SK-N-SH (cell line): ENCODE results near the gene EFCAB14. TPM values are rescaled to one million over a fixed set of nuclear protein-coding genes. Genes with fewer than 3 reads are reported as not detected.

Experiments used
- CTCF ChIA-PET: fragments of 300-600, 350-600 bp; formaldehyde crosslinking; extraction: SDS; loops from one replicate; lab custom pipeline; 2021; lab: Yijun Ruan, JAX
- POLR2A ChIA-PET: fragments of 350-600 bp; sonication (Branson Sonifier 250); formaldehyde crosslinking; extraction: SDS; loops from one replicate; lab custom pipeline; 2020; ENCODE audit warnings: antibody characterized with exemption, inconsistent platforms; lab: Yijun Ruan, JAX
- DNase-seq: peaks from one replicate; pipeline ENCODE4 v3.0.0; 2012
- H2AFZ ChIP-seq: fragments of 200-600 bp; sonication (generic); 2 replicates; pipeline ENCODE4 v1.8.1; 2016; ENCODE audit warnings: antibody characterized with exemption, mild to moderate bottlenecking, low read depth
- H3F3A ChIP-seq: fragments of 200-600 bp; sonication (generic); replicated peaks from 2 replicates; pipeline ENCODE3; 2016; ENCODE audit warnings: antibody characterized with exemption, mild to moderate bottlenecking; ENCODE audit not compliant: insufficient read depth
- H3K27ac ChIP-seq, 2 experiments: fragments of 200-500 bp in 1 of 2; fragments of 200-600 bp in 1 of 2; sonication (Bioruptor generic) in 1 of 2; sonication (generic), shearing (Covaris generic) in 1 of 2; 2 replicates each; pipeline versions ENCODE4 v1.5.1 to v1.6.1; 2014 to 2016; ENCODE audit warnings: low read depth in 2 of 2, inconsistent platforms in 1 of 2, low read length in 1 of 2, mild to moderate bottlenecking in 1 of 2, mixed read lengths in 1 of 2
- H3K27me3 ChIP-seq: fragments of 200-600 bp; sonication (generic), shearing (Covaris generic); 2 replicates; pipeline ENCODE4 v1.6.1; 2016; ENCODE audit warnings: mixed run types; ENCODE audit not compliant: insufficient read depth
- H3K36me3 ChIP-seq, 2 experiments: fragments of 200-500 bp in 1 of 2; fragments of 200-600 bp in 1 of 2; sonication (Bioruptor generic) in 1 of 2; sonication (generic) in 1 of 2; replicated peaks in 1 of 2; 2 replicates each; pipeline versions ENCODE3 to v1.5.1; 2014 to 2016; ENCODE audit warnings: low read length in 1 of 2, mild to moderate bottlenecking in 1 of 2; ENCODE audit not compliant: insufficient read depth in 2 of 2, control insufficient read depth in 1 of 2
- H3K4me1 ChIP-seq, 2 experiments: fragments of 200-500 bp in 1 of 2; fragments of 200-600 bp in 1 of 2; sonication (Bioruptor generic) in 1 of 2; sonication (generic), shearing (Covaris generic) in 1 of 2; 2 replicates each; pipeline versions ENCODE4 v1.5.1 to v1.6.1; 2014 to 2016; ENCODE audit warnings: low read depth in 1 of 2, low read length in 1 of 2, mixed run types in 1 of 2; ENCODE audit not compliant: insufficient read depth in 2 of 2, control insufficient read depth in 1 of 2
- H3K4me2 ChIP-seq: fragments of 200-600 bp; sonication (generic), shearing (Covaris generic); 2 replicates; pipeline ENCODE4 v1.6.1; 2017; ENCODE audit warnings: mixed run types
- H3K4me3 ChIP-seq, 2 experiments: fragments of 200-500 bp in 1 of 2; fragments of 200-600 bp in 1 of 2; sonication (Bioruptor generic) in 1 of 2; sonication (generic), shearing (Covaris generic) in 1 of 2; 2 replicates each; pipeline versions ENCODE4 v1.5.1 to v1.8.1; 2014 to 2016; ENCODE audit warnings: low read depth in 2 of 2, inconsistent platforms in 1 of 2, low read length in 1 of 2, mild to moderate bottlenecking in 1 of 2, mixed read lengths in 1 of 2, moderate library complexity in 1 of 2
- H3K79me2 ChIP-seq: fragments of 200-600 bp; sonication (generic); 2 replicates; pipeline ENCODE4 v1.8.1; 2017; ENCODE audit warnings: mild to moderate bottlenecking; ENCODE audit not compliant: insufficient read depth
- H3K9ac ChIP-seq: fragments of 200-600 bp; sonication (generic); 2 replicates; pipeline ENCODE4 v1.6.1; 2017; ENCODE audit warnings: mixed run types
- H3K9me2 ChIP-seq: fragments of 200-600 bp; sonication (generic); 2 replicates; pipeline ENCODE4 v1.6.1; 2017; ENCODE audit warnings: mixed run types
- H3K9me3 ChIP-seq: fragments of 200-600 bp; sonication (generic); 2 replicates; pipeline ENCODE4 v1.6.1; 2017; ENCODE audit warnings: mixed run types, mild to moderate bottlenecking, moderate library complexity
- H4K20me1 ChIP-seq: fragments of 200-600 bp; sonication (generic); 2 replicates; pipeline ENCODE4 v1.6.1; 2017; ENCODE audit warnings: mild to moderate bottlenecking, mixed run types; ENCODE audit not compliant: insufficient read depth
- FOXM1 ChIP-seq: IDR thresholded peaks from 2 replicates; pipeline ENCODE4 v1.4.0; 2012; ENCODE audit warnings: low read depth, mild to moderate bottlenecking
- JUND ChIP-seq: IDR thresholded peaks from 2 replicates; pipeline ENCODE4 v1.4.0; 2012
- NFIC ChIP-seq: IDR thresholded peaks from 2 replicates; pipeline ENCODE4 v1.4.0; 2012; ENCODE audit warnings: borderline replicate concordance
- POLR2AphosphoS5 ChIP-seq: IDR thresholded peaks from 2 replicates; pipeline ENCODE4 v1.6.1; 2012; ENCODE audit warnings: low read depth, low read length
- RCOR1 ChIP-seq: fragments of 150-350 bp; IDR thresholded peaks from 2 replicates; pipeline ENCODE4 v1.6.1; 2017; ENCODE audit warnings: antibody characterized with exemption, low read length
- RXRA ChIP-seq: IDR thresholded peaks from 2 replicates; pipeline ENCODE4 v1.4.0; 2012; ENCODE audit warnings: low read depth, mild to moderate bottlenecking, borderline replicate concordance
- TEAD4 ChIP-seq: IDR thresholded peaks from 2 replicates; pipeline ENCODE4 v1.4.0; 2012; ENCODE audit warnings: mild to moderate bottlenecking, borderline replicate concordance; ENCODE audit not compliant: insufficient read depth
- WGBS: methylation state at CpG from one replicate; pipeline ENCODE4 v1.1.6; 2017; ENCODE audit warnings: low lambda C conversion rate; 5-methylcytosine and 5-hydroxymethylcytosine counted together
- polyA plus RNA-seq, 3 experiments: library from polyadenylated mRNA; depleted of rRNA; stranded (reverse); fragments of >200 nt; gene quantifications; 2 replicates each; pipeline ENCODE4 v1.2.3, GENCODE V29; 2012
- TF ChIP-seq, protein P1 (sequence below): fragments of 200-600 bp; sonication (generic); IDR thresholded peaks from 2 replicates; pipeline ENCODE4 v1.6.1; 2017; ENCODE audit warnings: antibody characterized with exemption, mild to moderate bottlenecking, moderate library complexity
- TF ChIP-seq, protein P2 (sequence below): IDR thresholded peaks from 2 replicates; pipeline ENCODE4 v1.4.0; 2012; ENCODE audit warnings: low read depth, borderline replicate concordance
- TF ChIP-seq, protein P3 (sequence below): IDR thresholded peaks from 2 replicates; pipeline ENCODE4 v1.6.1; 2012; ENCODE audit warnings: mild to moderate bottlenecking, low read depth, low read length, moderate library complexity
- TF ChIP-seq, protein P4 (sequence below): fragments of 150-350 bp; IDR thresholded peaks from 2 replicates; pipeline ENCODE4 v1.6.1; 2017; ENCODE audit warnings: antibody characterized with exemption, low read length, low read depth, borderline replicate concordance

Gene EFCAB14
- polyA plus RNA-seq, 1 of the 3 experiments (the other 2 are of a cell fraction): 13.6 TPM

DNA sequence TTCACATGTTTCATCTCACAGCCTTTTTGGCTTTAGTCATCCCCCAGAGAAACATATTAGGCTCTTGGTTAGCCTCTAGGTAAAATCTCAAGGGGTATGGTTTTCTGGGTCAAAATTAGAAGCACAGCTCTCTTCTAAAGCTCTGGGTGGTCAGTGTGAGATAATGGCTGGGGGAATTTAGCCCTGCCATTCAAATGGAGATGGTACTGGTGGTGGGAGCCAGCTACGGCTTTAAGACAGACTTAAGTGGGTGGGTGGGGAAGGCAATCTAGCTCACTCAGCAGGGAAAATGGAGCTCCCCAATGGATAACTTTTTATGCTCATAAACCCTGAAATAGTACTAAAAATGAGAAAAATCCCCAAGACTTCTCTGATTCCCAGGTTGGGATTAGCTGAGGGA is 41.6 kb downstream of the EFCAB14 start:
- Histone ChIP-seq H4K20me1 (no peaks in the 10 kb centered on the region), H3K27ac (no peak overlapping the region), H3K4me3 (no peak overlapping the region), H3K27me3 (no peaks in the 10 kb centered on the region), H3K79me2 (no peaks in the 10 kb centered on the region), H3K9me3 (no peaks in the 10 kb centered on the region), H3K9me2 (no peaks in the 10 kb centered on the region), H3K9ac (no peak overlapping the region), H3K4me1 (no peaks in the 10 kb centered on the region), H3K4me2 (no peak overlapping the region), H2AFZ (no peak overlapping the region), H3F3A (peaks cover 4% of the 10 kb centered on the region), H3K36me3 (peaks cover 57 to 67% of the 10 kb centered on the region in 2 experiments)
- DNase-seq: no peak
- 94% methylated on average over 1 of the region's 1 CpG for WGBS
- ChIA-PET CTCF (interaction anchor here (1.0 to 1.8 kb wide), 8 partner anchors 9 to 235 kb away, joined by 3 to 4 read pairs (median 3); no protein-coding TSS in a partner anchor), POLR2A (no interaction called here)
- TF ChIP-seq JUND (no peak), RCOR1 (no peak), POLR2AphosphoS5 (no peak), RXRA (no peak), TEAD4 (no peak), FOXM1 (no peak), NFIC (no peak)
- TF ChIP-seq, protein P1, sequence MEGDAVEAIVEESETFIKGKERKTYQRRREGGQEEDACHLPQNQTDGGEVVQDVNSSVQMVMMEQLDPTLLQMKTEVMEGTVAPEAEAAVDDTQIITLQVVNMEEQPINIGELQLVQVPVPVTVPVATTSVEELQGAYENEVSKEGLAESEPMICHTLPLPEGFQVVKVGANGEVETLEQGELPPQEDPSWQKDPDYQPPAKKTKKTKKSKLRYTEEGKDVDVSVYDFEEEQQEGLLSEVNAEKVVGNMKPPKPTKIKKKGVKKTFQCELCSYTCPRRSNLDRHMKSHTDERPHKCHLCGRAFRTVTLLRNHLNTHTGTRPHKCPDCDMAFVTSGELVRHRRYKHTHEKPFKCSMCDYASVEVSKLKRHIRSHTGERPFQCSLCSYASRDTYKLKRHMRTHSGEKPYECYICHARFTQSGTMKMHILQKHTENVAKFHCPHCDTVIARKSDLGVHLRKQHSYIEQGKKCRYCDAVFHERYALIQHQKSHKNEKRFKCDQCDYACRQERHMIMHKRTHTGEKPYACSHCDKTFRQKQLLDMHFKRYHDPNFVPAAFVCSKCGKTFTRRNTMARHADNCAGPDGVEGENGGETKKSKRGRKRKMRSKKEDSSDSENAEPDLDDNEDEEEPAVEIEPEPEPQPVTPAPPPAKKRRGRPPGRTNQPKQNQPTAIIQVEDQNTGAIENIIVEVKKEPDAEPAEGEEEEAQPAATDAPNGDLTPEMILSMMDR: no peak
- TF ChIP-seq, protein P2, sequence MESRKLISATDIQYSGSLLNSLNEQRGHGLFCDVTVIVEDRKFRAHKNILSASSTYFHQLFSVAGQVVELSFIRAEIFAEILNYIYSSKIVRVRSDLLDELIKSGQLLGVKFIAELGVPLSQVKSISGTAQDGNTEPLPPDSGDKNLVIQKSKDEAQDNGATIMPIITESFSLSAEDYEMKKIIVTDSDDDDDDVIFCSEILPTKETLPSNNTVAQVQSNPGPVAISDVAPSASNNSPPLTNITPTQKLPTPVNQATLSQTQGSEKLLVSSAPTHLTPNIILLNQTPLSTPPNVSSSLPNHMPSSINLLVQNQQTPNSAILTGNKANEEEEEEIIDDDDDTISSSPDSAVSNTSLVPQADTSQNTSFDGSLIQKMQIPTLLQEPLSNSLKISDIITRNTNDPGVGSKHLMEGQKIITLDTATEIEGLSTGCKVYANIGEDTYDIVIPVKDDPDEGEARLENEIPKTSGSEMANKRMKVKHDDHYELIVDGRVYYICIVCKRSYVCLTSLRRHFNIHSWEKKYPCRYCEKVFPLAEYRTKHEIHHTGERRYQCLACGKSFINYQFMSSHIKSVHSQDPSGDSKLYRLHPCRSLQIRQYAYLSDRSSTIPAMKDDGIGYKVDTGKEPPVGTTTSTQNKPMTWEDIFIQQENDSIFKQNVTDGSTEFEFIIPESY: no peak
- TF ChIP-seq, protein P3, sequence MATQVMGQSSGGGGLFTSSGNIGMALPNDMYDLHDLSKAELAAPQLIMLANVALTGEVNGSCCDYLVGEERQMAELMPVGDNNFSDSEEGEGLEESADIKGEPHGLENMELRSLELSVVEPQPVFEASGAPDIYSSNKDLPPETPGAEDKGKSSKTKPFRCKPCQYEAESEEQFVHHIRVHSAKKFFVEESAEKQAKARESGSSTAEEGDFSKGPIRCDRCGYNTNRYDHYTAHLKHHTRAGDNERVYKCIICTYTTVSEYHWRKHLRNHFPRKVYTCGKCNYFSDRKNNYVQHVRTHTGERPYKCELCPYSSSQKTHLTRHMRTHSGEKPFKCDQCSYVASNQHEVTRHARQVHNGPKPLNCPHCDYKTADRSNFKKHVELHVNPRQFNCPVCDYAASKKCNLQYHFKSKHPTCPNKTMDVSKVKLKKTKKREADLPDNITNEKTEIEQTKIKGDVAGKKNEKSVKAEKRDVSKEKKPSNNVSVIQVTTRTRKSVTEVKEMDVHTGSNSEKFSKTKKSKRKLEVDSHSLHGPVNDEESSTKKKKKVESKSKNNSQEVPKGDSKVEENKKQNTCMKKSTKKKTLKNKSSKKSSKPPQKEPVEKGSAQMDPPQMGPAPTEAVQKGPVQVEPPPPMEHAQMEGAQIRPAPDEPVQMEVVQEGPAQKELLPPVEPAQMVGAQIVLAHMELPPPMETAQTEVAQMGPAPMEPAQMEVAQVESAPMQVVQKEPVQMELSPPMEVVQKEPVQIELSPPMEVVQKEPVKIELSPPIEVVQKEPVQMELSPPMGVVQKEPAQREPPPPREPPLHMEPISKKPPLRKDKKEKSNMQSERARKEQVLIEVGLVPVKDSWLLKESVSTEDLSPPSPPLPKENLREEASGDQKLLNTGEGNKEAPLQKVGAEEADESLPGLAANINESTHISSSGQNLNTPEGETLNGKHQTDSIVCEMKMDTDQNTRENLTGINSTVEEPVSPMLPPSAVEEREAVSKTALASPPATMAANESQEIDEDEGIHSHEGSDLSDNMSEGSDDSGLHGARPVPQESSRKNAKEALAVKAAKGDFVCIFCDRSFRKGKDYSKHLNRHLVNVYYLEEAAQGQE: no peak
- TF ChIP-seq, protein P4, sequence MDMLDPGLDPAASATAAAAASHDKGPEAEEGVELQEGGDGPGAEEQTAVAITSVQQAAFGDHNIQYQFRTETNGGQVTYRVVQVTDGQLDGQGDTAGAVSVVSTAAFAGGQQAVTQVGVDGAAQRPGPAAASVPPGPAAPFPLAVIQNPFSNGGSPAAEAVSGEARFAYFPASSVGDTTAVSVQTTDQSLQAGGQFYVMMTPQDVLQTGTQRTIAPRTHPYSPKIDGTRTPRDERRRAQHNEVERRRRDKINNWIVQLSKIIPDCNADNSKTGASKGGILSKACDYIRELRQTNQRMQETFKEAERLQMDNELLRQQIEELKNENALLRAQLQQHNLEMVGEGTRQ: no peak
